MG63 (cell line): ENCODE data around the gene CASKIN2. TPM values are rescaled to one million over a fixed set of nuclear protein-coding genes. Genes with fewer than 3 reads are reported as not detected.
"Not testable (repeated sequence)": the region's sequence is repeated elsewhere in the genome, so short reads cannot be mapped to it uniquely, and the experiment has no call there.

Experiments used
- DNase-seq: peaks from one replicate; pipeline ENCODE4 v3.0.0-alpha.2; 2020
- H3K27me3 ChIP-seq: fragments of 250-450 bp; sonication (Bioruptor Pico); 2 replicates; pipeline ENCODE4 v1.5.1; 2020; ENCODE audit warnings: mild to moderate bottlenecking, moderate library complexity
- H3K36me3 ChIP-seq: fragments of 250-450 bp; sonication (Bioruptor Pico); 2 replicates; pipeline ENCODE4 v1.5.1; 2020; ENCODE audit warnings: mild to moderate bottlenecking, moderate library complexity
- H3K4me3 ChIP-seq: fragments of 250-450 bp; sonication (Bioruptor Pico); 2 replicates; pipeline ENCODE4 v1.5.1; 2020; ENCODE audit warnings: mild to moderate bottlenecking, moderate library complexity
- H3K9me3 ChIP-seq: fragments of 250-450 bp; sonication (Bioruptor Pico); 2 replicates; pipeline ENCODE4 v1.5.1; 2020; ENCODE audit warnings: mild to moderate bottlenecking, moderate library complexity
- total RNA-seq: library from RNA; depleted of rRNA; stranded (reverse); fragments of >200 nt; shearing (Covaris generic); gene quantifications from 2 replicates; pipeline ENCODE4 v1.2.3, GENCODE V29; 2014; ENCODE audit warnings: low replicate concordance

The CASKIN2 gene
- total RNA-seq, 1 experiment from 2014 or later, result 7.8 TPM

DNA sequence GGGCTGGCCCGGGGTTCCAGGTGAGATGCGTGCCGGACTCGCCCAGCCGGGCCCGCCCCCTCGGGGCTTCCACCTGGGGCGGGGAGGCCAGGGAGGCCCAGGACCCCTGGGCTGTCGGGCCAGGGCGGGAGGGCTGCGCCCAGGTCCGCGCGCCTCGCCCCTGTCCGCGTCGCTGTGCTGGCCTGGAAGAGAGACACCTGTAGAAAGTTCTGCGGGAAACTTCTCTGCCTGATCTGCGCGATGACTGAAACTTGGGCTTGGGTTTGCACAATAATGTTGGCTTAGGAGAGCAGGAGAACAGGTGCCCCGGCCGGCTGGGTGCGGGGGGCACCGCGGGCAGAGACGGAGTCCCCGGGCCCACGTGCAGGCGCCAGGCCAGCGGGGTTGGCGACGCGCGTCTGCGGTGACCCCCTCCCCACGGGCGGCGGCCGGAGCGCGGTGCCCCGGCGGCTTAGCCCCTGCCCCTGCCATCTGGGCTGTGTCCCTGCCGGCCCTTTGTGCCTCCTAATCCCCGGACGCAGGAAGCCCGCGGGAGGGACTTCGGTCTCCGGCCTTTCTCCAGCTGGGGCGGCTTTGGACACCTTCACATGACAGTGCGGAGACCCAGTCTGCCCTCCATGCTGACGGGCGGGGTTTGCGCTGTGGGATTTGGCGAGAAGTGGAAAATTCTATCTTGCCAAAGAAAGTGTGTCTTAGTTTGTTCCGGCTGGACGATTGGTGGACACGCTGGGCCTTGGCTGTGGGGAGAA, 10.6 kb upstream of the CASKIN2 start:
- no peak for DNase-seq
- H3K27me3 ChIP-seq, result no peaks in the 10 kb centered on the region
- no peaks in the 10 kb centered on the region for H3K9me3 ChIP-seq
- H3K36me3 ChIP-seq, result no peaks in the 10 kb centered on the region; the same call in 1 of the 2 replicates
- H3K4me3 ChIP-seq, result no peak overlapping the region

DNA sequence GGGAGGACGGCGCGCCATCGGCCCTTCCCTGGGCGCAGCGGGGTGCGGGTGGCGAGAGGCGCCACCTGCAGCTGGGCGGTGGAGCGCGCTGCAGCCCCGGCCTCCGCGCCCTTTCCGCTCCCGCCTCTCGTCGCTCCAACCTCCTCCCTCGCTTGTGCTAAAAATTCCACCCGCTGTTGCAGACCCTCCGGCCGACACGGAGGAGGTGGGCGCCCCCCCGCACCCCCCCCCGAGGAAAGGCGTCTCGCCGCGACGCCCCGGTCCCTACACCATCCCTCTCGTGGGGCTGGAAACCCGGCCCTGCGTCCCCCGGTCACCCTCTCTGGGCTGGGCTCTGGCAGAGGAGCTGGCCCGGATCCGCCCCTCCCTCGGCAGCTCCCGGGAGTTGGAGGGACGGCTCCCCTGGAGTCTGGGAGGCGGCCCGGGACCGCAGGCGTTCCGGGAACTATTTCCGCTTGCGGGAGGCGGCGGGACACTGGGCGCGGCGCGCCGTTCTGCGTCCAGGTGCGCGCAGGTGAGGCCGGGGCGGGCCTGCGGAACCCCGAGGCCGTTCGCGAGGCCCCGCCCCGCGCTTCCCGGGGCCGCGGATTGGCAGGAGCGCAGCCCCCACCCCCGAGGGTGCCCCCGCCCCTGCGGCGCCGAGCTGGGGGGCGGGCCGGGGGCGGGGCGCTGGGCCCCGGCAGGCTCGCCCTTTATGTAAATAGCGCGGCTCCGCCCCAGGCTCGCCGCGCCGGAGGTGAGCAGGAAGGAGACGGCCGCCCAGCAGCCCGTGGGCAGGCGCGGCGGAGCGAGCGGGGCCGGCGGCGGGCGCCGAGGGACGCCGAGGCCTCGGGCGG, 9.9 kb upstream of the CASKIN2 start, which contains the start of gene LLGL2:
Gene LLGL2, plus strand, starts transcription at position 728 of the 836 bp plus-strand sequence. CDS start 17,730 bp downstream, outside the sequence.
- Histone ChIP-seq H3K27me3 (no peaks in the 10 kb centered on the region), H3K36me3 (no peaks in the 10 kb centered on the region; the same call in 1 of the 2 replicates), H3K4me3 (no peak within 1 kb of the TSS), H3K9me3 (no peaks in the 10 kb centered on the region)
- no peak for DNase-seq

- Histone ChIP-seq H3K4me3 (no peak overlapping the region), H3K36me3 (peaks cover 6% of the 10 kb centered on the region), H3K27me3 (no peaks in the 10 kb centered on the region), H3K9me3 (no peaks in the 10 kb centered on the region)
- DNase-seq, result no peak
Measured at GRCh38 chr17:75524269-75524969, 9.1 kb upstream of the CASKIN2 start.

GRCh38 chr17:75523647-75524046, 8.3 kb upstream of the CASKIN2 start:
- H3K4me3 ChIP-seq, result no peak overlapping the region
- no peak for DNase-seq
- H3K27me3 ChIP-seq, result no peaks in the 10 kb centered on the region
- no peaks in the 10 kb centered on the region for H3K9me3 ChIP-seq
- peaks cover 13% of the 10 kb centered on the region for H3K36me3 ChIP-seq

DNA sequence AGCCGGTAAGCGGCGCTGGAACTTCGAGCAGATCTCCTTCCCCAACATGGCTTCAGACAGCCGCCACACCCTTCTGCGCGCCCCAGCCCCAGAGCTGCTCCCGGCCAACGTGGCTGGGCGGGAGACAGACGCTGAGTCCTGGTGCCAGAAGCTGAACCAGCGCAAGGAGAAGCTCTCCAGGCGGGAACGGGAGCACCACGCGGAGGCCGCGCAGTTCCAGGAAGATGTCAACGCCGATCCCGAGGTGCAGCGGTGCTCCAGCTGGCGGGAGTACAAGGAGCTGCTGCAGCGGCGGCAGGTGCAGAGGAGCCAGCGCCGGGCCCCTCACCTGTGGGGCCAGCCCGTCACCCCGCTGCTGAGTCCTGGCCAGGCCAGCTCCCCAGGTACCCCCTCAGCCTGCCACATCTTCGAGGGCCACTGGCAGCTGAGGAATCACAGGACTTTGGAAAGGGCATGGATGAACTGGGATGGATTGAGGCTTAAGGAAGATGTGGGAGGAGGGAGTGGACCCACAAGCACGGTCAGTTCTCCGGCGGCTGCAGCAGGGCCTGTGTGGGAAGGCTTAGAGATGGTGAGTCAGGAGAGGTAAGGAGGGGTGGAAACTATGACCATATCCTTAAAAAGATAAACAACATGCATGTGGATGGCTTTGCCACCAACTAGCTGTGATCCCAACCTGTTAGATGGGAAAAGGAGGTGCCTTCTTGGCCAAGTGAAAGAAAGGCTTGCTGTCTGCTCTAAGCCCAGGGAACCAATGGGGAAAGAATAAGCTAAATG, 6.8 kb upstream of the CASKIN2 start:
- no peak overlapping the region for H3K4me3 ChIP-seq
- no peaks in the 10 kb centered on the region for H3K9me3 ChIP-seq
- no peaks in the 10 kb centered on the region for H3K27me3 ChIP-seq
- H3K36me3 ChIP-seq, result peaks cover 17% of the 10 kb centered on the region
- no peak for DNase-seq

DNA sequence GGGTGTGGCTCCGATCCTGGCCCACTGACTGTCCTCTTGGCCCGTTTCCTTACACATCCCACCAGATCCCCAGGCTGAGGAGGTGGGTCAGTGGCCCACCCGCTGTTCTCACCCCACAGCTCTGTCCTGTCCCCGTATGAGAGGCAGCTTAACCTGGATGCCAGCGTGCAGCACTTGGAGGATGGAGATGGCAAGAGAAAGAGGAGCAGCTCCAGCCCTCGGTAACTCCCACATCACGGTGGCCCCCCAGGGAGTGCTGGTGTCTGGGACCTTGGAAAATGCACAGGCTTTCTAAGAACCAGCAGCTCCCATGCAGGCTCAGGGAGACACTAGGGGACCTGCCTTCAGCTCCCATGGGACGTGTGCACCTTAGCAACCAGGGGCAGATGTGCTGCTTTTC, 6.0 kb upstream of the CASKIN2 start:
- DNase-seq, result no peak
- Histone ChIP-seq H3K36me3 (peaks cover 17% of the 10 kb centered on the region), H3K9me3 (no peaks in the 10 kb centered on the region), H3K4me3 (no peak overlapping the region), H3K27me3 (no peaks in the 10 kb centered on the region)

- DNase-seq, H3K4me3 ChIP-seq, H3K9me3 ChIP-seq, H3K27me3 ChIP-seq: not testable (repeated sequence)
- peaks cover 17% of the 10 kb centered on the region for H3K36me3 ChIP-seq
Measured at GRCh38 chr17:75520413-75520812, 5.1 kb upstream of the CASKIN2 start.

DNA sequence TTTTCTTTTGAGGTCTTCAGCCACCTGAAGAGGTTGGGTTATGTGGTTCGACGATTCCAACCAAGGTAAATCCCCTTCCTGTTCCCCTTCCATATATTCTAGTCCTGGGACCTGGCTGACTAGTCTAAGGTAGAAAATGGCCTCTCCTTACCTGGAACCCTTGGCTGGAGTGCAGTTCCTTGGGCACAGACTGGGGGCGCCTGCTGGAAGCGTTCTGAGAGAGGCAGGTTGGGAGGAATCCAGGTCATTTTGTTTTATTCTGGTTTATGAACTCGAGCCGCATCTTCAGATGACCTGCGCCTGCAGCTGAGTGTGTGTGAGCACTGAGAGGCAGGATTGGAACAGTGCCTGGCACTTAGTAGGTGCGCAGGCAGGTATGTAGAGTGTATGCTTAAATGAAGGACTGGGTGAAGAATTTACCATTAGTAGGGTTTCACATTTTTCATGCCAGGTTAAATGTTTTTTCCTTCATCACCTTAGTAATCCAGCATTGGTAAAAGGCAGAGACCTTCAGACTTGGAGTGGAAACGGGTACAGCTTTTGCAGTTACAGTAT, 3.7 kb upstream of the CASKIN2 start:
- DNase-seq, result no peak
- H3K36me3 ChIP-seq, result peaks cover 17% of the 10 kb centered on the region
- H3K27me3 ChIP-seq, result no peaks in the 10 kb centered on the region
- H3K9me3 ChIP-seq, result no peaks in the 10 kb centered on the region
- no peak overlapping the region for H3K4me3 ChIP-seq

DNA sequence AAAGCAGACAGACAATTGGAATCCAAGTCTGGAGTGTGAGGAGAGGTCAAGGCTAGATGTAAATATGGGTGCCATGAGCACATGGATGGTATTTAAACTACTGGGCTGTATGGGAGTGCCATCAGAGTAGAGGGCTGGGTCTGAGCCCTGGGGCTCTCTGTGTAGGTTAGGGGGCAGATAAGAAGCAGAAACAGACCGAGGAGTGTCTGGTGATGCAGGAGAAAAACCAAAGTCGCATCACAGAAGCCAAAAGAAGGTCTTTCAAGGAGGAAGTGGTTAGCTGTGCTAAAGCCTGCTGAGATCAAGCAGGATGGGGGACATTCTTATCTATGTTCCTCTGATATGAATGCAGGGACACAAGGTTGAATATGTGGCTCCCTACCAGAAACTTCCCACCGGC, 2.9 kb upstream of the CASKIN2 start:
- H3K27me3 ChIP-seq, result no peaks in the 10 kb centered on the region

GRCh38 chr17:75517297-75517865, 2.0 kb upstream of the CASKIN2 start:
- no peak for DNase-seq

More for the DNA sequence above, 2.9 kb upstream of the CASKIN2 start:
- Histone ChIP-seq H3K36me3 (peaks cover 25% of the 10 kb centered on the region), H3K9me3 (no peaks in the 10 kb centered on the region), H3K4me3 (no peak overlapping the region)
- DNase-seq, result no peak

GRCh38 chr17:75516619-75517296, 1.4 kb upstream of the CASKIN2 start:
- Histone ChIP-seq H3K27me3 (no peaks in the 10 kb centered on the region), H3K4me3 (peak overlapping the region; percentile 77), H3K36me3 (peaks cover 40% of the 10 kb centered on the region), H3K9me3 (no peaks in the 10 kb centered on the region)
- peak; percentile 41 for DNase-seq

More at GRCh38 chr17:75517297-75517865, 2.0 kb upstream of the CASKIN2 start:
- H3K27me3 ChIP-seq, result no peaks in the 10 kb centered on the region
- no peaks in the 10 kb centered on the region for H3K9me3 ChIP-seq
- peaks cover 34% of the 10 kb centered on the region for H3K36me3 ChIP-seq
- H3K4me3 ChIP-seq, result peak overlapping the region; percentile 77

- Histone ChIP-seq H3K36me3 (peaks cover 45% of the 10 kb centered on the region), H3K27me3 (no peaks in the 10 kb centered on the region), H3K4me3 (peak within 1 kb of the TSS; percentile 77), H3K9me3 (no peaks in the 10 kb centered on the region)
- peak; percentile 96 for DNase-seq
Measured at GRCh38 chr17:75516255-75516618, 900 bp upstream of the CASKIN2 start, which contains the start of gene TSEN54. TSS of gene TSEN54 (plus strand) at chr17:75516528. CDS start at chr17:75516561, 33 bp downstream.

DNA sequence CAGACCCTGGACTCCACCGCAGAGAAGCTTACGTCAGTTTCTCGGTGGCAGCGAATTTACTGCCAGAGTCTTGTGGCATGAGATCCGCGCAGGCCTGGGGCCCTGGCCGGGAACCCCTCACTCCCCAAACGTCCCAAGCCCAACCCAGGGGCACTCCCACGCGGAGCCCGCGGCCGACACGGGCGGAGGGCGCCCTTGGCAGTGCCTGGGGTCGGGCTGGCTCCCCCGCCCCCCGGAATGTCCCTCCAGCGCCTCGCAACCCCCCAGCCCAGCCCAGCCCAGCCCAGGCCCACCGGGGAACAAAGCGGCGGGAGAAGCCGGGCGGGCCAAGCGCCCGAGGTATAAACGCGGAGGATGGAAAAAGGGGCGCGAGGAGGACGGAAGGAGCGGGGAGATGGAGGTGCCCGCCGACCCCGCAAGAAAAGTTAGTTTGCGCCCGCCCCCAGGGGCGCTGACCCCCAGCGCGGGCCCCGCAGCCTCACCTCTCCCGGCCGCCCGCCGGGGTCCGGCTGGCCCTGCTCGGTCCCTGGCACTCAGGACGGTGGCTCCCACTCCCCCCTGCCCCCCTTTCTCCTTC, 330 bp downstream of the CASKIN2 start:
- Histone ChIP-seq H3K4me3 (peak overlapping the region; percentile 77), H3K9me3 (no peaks in the 10 kb centered on the region), H3K36me3 (peaks cover 56% of the 10 kb centered on the region), H3K27me3 (no peaks in the 10 kb centered on the region)
- peak; percentile 43 for DNase-seq

GRCh38 chr17:75514299-75514918, 928 bp downstream of the CASKIN2 start:
- DNase-seq, result peak; percentile 77
- Histone ChIP-seq H3K4me3 (peak overlapping the region; percentile 77), H3K36me3 (peaks cover 54% of the 10 kb centered on the region), H3K9me3 (no peaks in the 10 kb centered on the region), H3K27me3 (no peaks in the 10 kb centered on the region)
